Smooth muscle cell (in vitro differentiated cells): Measurements from ENCODE around the gene SGMS1. TPM values are rescaled to one million over a fixed set of nuclear protein-coding genes. Genes with fewer than 3 reads are reported as not detected.

Experiments
- DNase-seq: peaks from one replicate; lab custom pipeline; 2025; ENCODE audit not compliant: unreplicated experiment; lab: John Stamatoyannopoulos, UW
- H2AFZ ChIP-seq: fragments of 200-600 bp; sonication (generic); 2 replicates; pipeline ENCODE4 v1.6.0; 2016; ENCODE audit warnings: antibody characterized with exemption, low read depth, mild to moderate bottlenecking
- H3F3A ChIP-seq: fragments of 200-600 bp; sonication (generic); 2 replicates; pipeline ENCODE4 v1.6.0; 2017; ENCODE audit warnings: antibody characterized with exemption, low read depth
- H3K27ac ChIP-seq: fragments of 200-600 bp; sonication (generic); 2 replicates; pipeline ENCODE4 v1.5.1; 2016; ENCODE audit warnings: low read depth, mild to moderate bottlenecking
- H3K27me3 ChIP-seq: fragments of 200-600 bp; sonication (generic); 2 replicates; pipeline ENCODE4 v1.6.1; 2016; ENCODE audit warnings: low read depth, mild to moderate bottlenecking
- H3K36me3 ChIP-seq: fragments of 200-600 bp; sonication (generic); 2 replicates; pipeline ENCODE4 v1.5.1; 2016; ENCODE audit warnings: low read depth
- H3K4me1 ChIP-seq: fragments of 200-600 bp; sonication (generic); 2 replicates; pipeline ENCODE4 v1.5.1; 2016; ENCODE audit warnings: low read depth
- H3K4me2 ChIP-seq: fragments of 200-600 bp; sonication (generic); 2 replicates; pipeline ENCODE4 v1.6.0; 2016; ENCODE audit warnings: mild to moderate bottlenecking
- H3K4me3 ChIP-seq: fragments of 200-600 bp; sonication (generic); 2 replicates; pipeline ENCODE4 v1.5.1; 2016; ENCODE audit warnings: mild to moderate bottlenecking
- H3K79me2 ChIP-seq: fragments of 200-600 bp; sonication (generic); 2 replicates; pipeline ENCODE4 v1.6.0; 2016; ENCODE audit warnings: low read depth, mild to moderate bottlenecking
- H3K9ac ChIP-seq: fragments of 200-600 bp; sonication (generic); 2 replicates; pipeline ENCODE4 v1.6.0; 2016; ENCODE audit warnings: low read depth
- H3K9me3 ChIP-seq: fragments of 200-600 bp; sonication (generic); replicated peaks from 2 replicates; pipeline ENCODE4 v1.5.1; 2016; ENCODE audit warnings: low read depth
- H4K20me1 ChIP-seq: fragments of 200-600 bp; sonication (generic); 2 replicates; pipeline ENCODE4 v1.6.0; 2016; ENCODE audit warnings: low read depth
- WGBS: methylation state at CpG from one replicate; pipeline ENCODE4 v1.1.7; 2016; ENCODE audit warnings: low lambda C conversion rate; 5-methylcytosine and 5-hydroxymethylcytosine counted together
- polyA plus RNA-seq: library from polyadenylated mRNA; unstranded; fragments of >200 nt; fragmentation: Nextera tagmentation; extraction: Ambion mirVana; gene quantifications from 2 replicates; pipeline ENCODE4 v1.2.1, GENCODE V29; 2016
- total RNA-seq: library from RNA; depleted of rRNA; stranded (reverse); fragments of >200 nt; gene quantifications from 2 replicates; pipeline ENCODE4 v1.2.3, GENCODE V29; 2014
- TF ChIP-seq, protein P1 (sequence below): fragments of 200-600 bp; sonication (generic); IDR thresholded peaks from 2 replicates; pipeline ENCODE4 v1.5.1; 2017; ENCODE audit warnings: borderline replicate concordance, mild to moderate bottlenecking, antibody characterized with exemption; ENCODE audit not compliant: insufficient read depth, poor library complexity, severe bottlenecking

Gene SGMS1
- total and polyA plus RNA-seq, 2 experiments from 2014 or later = 4.0 to 14.3 TPM

DNA sequence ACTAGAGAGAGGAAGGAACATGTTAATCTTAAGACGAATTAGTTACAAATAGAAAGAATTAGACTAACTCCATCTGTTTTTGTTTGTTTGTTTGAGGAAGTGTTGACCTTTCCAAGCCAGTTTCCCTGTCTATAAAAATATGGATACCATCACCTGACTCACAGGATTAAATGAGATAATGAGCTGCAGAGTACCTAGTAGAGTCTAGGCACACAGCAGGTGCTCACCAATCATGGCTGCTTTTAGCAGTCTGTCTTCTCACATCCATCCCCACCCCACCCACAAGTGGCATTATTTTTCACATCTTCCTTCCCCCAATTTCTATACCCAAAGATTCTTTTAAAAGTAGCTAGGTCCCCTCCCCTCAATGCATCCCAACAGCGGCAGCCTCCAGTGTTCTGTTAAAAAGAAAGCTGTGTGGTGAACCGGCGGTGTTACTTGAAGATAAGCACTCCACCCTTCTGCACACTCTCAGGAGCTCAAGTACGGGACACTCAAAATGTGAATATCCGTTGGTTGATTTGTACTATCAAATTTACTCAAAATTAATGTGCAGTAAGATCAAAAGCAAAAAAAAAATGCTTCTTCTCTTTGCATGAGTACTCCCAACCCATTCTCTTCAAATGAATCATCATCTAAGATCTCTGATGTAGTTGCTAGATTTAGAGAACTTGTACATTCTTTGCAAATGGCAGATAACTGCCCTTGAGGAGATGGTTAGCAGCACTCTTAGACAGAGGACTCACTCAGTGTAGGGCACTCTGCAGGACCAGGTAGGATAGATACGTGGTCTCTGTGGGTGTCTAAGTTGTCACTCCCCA lies 227.1 kb downstream of the SGMS1 start:
- no peaks in the 10 kb centered on the region for H3K27me3 ChIP-seq
- no peaks in the 10 kb centered on the region for H3F3A ChIP-seq
- no peaks in the 10 kb centered on the region for H3K4me1 ChIP-seq
- DNase-seq = no peak
- no peaks in the 10 kb centered on the region for H4K20me1 ChIP-seq
- TF ChIP-seq, protein P1, sequence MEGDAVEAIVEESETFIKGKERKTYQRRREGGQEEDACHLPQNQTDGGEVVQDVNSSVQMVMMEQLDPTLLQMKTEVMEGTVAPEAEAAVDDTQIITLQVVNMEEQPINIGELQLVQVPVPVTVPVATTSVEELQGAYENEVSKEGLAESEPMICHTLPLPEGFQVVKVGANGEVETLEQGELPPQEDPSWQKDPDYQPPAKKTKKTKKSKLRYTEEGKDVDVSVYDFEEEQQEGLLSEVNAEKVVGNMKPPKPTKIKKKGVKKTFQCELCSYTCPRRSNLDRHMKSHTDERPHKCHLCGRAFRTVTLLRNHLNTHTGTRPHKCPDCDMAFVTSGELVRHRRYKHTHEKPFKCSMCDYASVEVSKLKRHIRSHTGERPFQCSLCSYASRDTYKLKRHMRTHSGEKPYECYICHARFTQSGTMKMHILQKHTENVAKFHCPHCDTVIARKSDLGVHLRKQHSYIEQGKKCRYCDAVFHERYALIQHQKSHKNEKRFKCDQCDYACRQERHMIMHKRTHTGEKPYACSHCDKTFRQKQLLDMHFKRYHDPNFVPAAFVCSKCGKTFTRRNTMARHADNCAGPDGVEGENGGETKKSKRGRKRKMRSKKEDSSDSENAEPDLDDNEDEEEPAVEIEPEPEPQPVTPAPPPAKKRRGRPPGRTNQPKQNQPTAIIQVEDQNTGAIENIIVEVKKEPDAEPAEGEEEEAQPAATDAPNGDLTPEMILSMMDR = no peak
- no peak overlapping the region for H3K27ac ChIP-seq
- no peaks in the 10 kb centered on the region for H3K79me2 ChIP-seq
- no peaks in the 10 kb centered on the region for H3K36me3 ChIP-seq
- H3K4me2 ChIP-seq = peak overlapping the region; percentile 9
- H3K9me3 ChIP-seq = no peaks in the 10 kb centered on the region
- H3K9ac ChIP-seq = no peak overlapping the region
- no peak overlapping the region for H3K4me3 ChIP-seq
- H2AFZ ChIP-seq = no peak overlapping the region
- 82% methylated on average over 7 of the region's 7 CpGs for WGBS

DNA sequence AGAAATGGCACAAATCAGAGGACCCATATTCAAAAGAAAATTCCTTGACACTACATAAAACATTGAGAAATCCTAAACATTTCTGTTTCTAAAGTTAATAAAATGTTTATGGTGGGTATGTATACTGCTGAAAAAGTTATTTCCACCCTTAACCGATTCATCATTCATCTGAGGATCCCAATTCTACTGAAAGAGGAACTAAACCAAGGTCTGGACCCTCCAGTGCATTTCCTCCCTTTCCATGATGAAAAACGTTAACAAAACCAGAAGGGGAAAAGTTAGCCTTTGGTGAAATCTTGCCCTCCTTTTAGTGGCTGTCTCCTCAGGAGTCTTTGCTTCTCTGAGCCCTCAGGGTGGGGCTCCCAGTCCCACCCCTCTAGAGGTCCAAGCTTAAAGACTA lies 227.9 kb downstream of the SGMS1 start:
- Histone ChIP-seq H3K4me1 (no peaks in the 10 kb centered on the region), H3K27ac (no peak overlapping the region), H2AFZ (no peak overlapping the region), H3K79me2 (no peaks in the 10 kb centered on the region), H3K36me3 (no peaks in the 10 kb centered on the region), H3F3A (no peaks in the 10 kb centered on the region), H3K27me3 (no peaks in the 10 kb centered on the region), H3K9me3 (no peaks in the 10 kb centered on the region), H3K9ac (no peak overlapping the region), H3K4me2 (no peak overlapping the region), H4K20me1 (no peaks in the 10 kb centered on the region), H3K4me3 (no peak overlapping the region)
- WGBS = 80% methylated on average over 2 of the region's 2 CpGs
- TF ChIP-seq, protein P1 = no peak
- no peak for DNase-seq

DNA sequence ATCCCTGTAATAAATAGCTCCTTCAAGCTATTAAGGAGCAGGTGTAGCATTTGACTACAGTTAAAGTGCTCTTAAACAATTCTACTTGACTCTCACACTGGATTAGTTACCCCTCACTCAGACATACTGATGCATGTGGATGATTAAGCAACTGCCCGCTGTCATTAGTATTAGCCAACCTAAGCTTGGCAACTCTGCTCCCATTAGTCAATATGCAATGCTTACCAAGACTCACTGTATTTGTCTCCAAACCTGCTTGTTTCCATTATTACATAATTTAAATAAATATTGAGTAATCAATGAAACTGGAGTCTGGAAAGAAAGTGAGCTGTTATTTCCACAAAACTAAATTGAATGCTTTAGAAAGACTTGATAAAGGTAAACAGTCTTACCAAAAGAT lies 228.5 kb downstream of the SGMS1 start:
- H3K27ac ChIP-seq = no peak overlapping the region
- no peak overlapping the region for H3K9ac ChIP-seq
- H3K4me1 ChIP-seq = no peaks in the 10 kb centered on the region
- no peaks in the 10 kb centered on the region for H3K36me3 ChIP-seq
- no peaks in the 10 kb centered on the region for H4K20me1 ChIP-seq
- DNase-seq = no peak
- no peaks in the 10 kb centered on the region for H3K9me3 ChIP-seq
- no peak overlapping the region for H2AFZ ChIP-seq
- H3K79me2 ChIP-seq = no peaks in the 10 kb centered on the region
- no peaks in the 10 kb centered on the region for H3F3A ChIP-seq
- 100% methylated on average over 1 of the region's 1 CpG for WGBS
- no peak overlapping the region for H3K4me3 ChIP-seq
- H3K4me2 ChIP-seq = no peak overlapping the region
- no peaks in the 10 kb centered on the region for H3K27me3 ChIP-seq
- TF ChIP-seq, protein P1 = no peak

DNA sequence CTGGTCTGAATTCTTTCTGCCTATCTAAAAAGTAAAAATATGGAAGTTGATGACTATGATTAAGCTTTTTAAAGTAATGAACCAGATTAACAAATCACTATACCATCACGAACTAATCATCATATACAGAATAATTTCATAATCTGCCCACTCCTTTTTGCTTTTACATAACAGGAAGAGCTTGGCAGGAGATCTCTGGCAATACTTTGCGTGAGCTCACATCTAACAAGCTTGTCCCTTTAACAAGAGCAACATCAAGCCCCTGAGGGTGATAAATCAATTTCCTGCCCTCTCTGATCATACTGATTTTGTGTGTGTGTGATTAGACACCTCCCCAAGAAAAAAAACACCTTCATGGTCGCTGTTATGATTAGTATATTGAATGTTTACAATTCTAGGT lies 228.9 kb downstream of the SGMS1 start:
- Histone ChIP-seq H3K9ac (no peak overlapping the region), H3K27me3 (no peaks in the 10 kb centered on the region), H3K4me1 (no peaks in the 10 kb centered on the region), H2AFZ (no peak overlapping the region), H3K27ac (no peak overlapping the region), H3K36me3 (no peaks in the 10 kb centered on the region), H3K9me3 (no peaks in the 10 kb centered on the region), H4K20me1 (no peaks in the 10 kb centered on the region), H3K79me2 (no peaks in the 10 kb centered on the region), H3K4me3 (no peak overlapping the region), H3F3A (no peaks in the 10 kb centered on the region), H3K4me2 (no peak overlapping the region)
- 92% methylated on average over 3 of the region's 3 CpGs for WGBS
- TF ChIP-seq, protein P1 = no peak
- no peak for DNase-seq
